GM19324 (cell line): Measurements from ENCODE around the gene MPO.

ENCODE experiments used
- ATAC-seq: cut with Tn5 transposase; IDR thresholded peaks from one replicate; pipeline ENCODE4 v1.9.1; 2021; ENCODE audit warnings: mild to moderate bottlenecking, moderate library complexity; ENCODE audit not compliant: unreplicated experiment, low FRiP score

MPO gene

DNA sequence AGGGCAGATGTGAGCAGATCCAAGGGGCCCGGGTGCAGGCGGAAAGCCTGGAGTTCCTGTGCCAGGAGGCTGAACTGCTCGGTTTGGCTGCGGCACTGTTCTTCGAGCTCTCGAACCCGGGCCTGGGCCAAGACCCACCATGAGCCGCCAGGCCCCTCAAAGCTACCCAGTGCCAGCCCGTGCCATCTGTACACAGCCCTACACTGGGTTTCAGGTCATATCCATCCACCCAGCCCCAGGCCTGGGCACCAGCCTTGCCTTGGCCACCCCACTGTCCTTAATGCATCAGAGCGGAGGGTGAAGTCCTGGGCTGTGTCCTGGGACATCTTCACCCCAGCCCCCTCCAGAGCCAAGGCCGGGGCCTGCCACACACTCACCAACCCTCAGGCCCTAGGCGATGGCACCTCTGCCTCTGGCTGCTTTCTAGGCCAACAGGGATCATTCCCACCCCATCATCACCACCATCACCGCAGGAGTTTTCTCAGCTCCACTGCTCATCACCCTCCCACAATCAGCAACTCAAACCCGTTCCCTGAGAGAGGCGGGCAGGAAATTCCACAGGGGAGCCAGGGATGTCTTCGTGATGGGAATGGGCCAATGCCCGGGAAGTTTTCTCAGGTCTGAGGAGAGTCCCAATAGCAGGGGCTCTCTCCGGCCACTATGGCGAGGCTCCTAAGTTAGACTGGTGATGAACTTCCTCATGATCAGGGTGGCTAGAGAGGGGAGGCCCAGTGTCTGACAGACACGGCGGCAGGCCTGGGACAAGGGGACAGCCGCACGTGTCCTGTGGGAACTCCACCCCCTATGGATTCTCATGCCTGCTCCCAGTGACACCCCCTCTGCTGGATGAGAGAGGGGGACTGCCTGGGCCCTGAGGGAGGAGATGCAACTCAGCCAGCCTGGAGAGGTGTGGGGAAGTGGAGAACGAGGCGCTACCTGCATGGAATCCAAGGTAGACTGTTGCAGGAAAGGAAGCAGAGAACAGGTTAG is 38.7 kb upstream of the MPO start:
- no peak for ATAC-seq

DNA sequence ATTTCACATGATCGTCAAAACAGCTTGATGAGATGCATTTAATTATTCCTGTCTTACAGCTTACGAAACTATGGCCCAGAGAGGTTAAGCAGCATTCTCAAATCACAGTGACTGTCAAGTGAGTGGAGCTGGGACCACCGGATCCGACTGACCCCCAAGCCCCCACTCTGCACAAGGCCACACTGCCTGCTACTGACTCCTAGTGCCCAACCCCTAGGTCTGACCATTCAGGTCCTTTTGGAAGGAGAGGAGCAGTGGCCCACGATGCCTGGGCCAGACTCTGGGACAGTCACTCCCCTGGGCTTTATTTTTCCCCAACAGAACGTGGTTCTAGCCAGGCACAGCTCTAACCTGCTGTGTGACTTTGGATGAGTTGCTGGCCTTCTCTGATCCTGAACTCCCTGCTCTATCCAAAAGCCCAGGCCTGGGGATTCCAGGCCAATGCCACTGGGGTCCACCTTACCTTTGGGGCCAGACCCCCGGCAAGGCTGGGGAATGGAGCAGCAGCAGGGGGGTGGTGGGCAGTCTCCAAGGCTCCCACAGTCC is 38.0 kb upstream of the MPO start:
- ATAC-seq = no peak

DNA sequence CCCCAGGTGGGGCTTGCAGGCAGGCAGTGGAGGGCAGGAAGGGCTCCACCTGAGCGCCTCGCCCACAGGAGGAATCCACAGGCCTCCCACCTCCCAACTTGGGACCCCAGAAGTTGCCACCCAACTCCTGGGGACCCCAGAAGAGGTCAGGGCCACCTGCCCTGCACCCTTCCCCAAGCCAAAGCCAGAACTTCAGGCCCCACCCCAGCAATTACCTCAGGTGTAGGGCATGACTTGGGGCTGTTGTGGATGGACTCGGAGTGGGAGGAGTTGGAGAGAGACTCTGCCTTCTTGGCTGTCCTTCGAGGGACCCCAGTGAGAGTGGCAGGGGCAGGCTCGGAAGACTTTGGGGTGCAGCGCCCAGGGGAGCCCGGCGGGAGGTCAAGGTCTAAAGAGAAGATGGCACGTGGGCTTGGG is 37.3 kb upstream of the MPO start:
- no peak for ATAC-seq

DNA sequence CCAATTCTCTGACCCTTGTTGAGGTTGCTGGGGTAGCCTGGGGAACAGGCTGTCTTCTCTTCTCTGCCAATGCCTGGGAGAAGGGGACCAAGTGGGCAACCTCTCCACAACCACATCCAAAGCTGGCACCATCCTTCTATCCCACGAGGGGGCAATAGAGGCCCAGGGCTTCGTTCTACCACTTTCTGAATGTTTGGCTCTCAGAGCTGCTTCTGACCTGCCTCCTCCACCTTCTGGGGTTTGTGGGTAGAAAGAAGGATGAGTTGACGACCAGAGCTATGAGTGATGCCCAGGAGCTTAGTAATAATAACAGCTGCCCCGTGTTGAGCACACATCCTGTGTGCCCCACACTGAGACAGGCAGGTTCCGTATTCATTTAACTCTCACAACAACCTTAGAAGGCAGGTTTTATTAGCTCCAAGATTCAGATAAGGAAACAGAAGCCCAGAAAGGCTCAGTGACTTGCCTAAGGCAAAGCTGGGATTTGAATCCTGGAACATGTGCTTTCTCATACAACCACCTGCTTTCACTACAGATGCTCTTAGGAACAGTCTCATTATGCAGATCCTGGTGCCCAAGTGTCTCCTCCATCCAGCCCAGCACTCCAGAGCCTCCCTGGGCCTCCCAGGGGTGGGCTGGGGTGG is 36.8 kb upstream of the MPO start:
- ATAC-seq = no peak

DNA sequence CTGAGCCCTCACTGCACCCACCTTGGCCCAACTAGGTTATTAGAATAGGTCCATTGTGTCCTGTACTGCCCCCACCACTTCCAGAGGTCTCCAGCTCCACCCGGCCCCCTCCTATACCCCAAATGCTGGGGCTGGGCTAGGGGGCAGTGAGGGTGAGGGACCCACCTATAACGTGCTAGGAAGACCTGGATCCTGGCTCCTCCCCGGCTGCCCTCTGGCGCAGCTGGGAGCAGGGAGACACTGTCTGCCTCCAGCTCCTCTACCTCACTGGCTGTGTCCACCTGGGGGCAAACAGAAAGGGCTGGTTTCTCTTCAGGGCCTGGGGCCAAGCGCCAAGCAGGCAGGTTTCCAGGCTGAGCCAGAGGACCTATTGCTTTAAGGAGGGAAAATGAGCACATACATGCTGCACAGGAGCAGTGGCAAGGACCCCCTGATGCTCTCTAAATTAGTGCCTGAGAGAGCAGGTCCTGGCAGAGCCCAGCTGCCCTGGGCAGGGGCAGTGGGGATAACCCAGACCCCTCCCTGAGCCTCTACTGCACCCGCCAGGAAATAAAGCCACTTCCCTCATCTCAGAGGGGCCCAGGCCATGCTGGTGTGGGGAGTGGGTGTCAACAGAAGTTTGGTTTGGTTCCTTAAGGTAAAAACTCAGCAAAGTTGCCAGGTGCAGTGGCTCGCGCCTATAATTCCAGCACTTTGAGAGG is 35.7 kb upstream of the MPO start:
- ATAC-seq = no peak

DNA sequence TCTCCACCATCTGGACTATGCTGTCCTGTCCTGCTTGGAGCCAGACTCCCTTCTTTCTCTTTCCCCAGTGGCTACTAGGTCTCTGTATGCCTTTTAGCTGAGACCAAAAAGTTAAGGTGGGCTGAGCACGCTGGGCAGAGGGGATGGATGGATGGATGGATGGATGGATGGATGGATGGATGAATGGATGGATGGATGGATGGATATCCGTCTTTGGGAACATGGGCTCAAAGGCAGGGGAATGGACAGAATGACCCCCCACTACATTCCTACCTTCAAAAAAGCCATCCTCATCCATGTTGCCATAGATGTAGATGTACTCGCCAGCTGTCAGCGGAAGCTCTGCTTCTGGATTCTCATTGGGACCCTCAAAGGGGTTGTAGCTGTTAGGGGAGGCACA is 35.0 kb upstream of the MPO start:
- no peak for ATAC-seq

DNA sequence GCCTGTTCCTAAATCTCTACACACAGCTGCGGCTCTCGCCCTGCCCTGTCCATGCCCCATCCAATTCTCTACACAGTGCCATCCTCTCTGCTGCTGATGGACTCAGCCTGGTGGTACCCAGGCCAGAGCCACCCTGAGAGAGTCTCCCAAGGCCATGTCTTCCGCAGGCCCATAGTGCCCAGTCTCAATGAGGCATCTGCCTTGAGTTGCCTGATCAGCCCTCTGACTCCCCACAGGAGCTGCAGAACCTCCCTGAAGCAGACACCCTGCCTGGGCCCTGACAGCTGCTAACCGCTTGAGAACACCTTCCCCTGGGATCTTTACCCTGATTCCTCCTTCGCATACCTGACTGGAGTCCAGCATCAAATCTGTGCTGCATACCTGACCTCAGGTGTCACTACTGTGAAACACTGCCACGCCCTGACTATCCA is 34.6 kb upstream of the MPO start:
- ATAC-seq = no peak

DNA sequence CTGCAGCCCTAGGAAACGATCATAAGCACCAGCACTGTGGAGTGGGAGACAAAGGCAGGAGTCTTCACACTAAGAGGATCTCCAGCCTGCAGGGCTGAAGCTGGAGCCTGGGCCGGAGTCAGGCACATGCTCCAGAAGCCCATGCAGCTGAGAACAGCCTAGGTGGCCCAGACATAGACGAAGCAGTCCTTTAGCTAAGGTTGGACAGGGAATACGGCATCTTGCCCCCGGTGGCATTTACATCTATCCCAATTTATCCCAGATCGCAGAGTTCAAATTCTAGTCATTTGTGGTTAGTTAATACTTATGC is 33.9 kb upstream of the MPO start:
- no peak for ATAC-seq

DNA sequence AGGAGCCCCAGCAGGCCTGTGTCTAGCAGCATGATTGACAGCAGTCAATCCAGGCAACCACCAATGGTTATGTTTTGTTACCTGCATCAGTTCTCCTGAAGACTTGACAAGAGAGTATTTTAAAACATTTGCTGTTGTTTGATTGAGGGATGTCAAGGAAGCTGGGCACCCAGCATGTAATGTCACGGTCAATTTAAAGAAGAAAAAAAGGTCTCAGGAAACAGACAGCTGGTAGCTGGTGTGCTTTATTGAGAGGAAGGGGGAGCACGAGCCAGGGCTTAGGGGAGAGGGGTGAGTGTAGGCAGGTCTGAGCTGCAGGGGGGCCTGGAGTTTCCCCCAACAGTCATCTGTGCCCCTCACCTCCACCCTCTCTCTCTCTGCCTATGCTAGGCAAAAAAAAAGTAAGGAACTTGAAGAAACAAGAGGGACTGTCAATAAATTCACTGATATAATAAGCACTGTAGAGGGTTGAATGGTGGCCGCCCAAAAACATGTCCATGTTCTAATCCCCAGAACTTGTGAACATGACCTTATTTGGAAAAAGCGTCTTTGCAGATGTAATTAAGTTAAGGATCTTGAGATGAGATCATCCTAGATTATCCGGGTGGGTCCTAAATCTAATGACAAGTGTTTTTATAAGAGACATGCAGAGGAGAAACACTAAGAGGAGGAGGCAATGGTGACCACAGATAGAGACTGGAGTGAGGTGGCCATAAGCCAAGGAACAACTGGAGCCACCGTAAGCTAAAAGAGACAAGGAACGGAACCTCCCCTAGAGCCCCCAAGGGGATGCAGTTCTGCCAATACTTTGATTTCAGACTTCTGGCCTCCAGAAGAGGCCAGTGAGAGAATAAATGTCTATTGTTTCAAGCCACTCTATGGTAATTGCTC is 33.3 kb upstream of the MPO start:
- no peak for ATAC-seq

DNA sequence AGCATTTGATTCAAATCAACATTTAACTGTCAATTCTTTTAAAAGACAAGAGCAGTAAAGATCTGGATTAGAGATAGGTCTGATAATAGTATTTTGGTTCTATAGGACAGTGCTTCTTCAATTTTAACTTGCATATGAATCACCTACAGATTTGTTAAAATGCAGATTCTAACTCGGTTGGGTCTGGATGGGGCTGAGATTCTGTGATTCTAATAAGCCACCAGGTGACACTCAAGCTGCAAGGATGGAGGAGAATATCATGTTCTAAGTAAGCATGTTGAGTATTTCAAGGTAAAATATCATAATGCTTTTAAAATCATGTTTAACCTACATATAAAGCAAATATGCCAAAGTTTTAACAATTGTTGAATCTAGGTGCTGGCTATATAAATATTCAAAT is 32.1 kb upstream of the MPO start:
- ATAC-seq = no peak

DNA sequence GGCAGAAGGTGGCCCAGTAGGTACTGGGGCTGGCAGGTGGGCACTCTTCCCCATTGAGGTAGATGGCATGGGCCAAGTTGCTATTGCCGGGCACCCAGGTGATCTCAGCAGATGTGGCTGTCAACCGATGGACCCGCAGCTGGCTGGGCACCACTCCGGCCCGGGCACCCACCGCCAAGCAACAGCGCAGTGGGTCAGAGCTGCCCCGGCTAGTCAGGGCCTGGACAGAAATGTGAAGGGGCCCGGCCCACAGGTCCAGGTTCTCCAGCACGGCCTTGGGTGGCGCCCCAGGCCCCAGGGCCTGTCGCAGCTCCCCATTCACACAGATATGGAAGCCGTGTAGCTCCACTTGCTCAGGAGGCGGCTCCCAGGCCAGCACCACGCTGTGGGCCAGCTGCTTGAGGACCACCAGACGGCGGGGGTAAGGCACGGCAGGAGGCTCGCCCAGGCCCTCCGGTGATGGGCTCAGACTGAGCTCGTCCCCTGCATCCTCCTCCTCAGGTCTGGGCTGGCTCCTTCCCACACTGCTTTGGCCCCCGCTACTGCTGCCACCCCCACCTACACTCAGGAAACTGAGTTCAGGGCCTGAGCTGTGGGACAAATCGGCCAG is 31.4 kb upstream of the MPO start:
- no peak for ATAC-seq

DNA sequence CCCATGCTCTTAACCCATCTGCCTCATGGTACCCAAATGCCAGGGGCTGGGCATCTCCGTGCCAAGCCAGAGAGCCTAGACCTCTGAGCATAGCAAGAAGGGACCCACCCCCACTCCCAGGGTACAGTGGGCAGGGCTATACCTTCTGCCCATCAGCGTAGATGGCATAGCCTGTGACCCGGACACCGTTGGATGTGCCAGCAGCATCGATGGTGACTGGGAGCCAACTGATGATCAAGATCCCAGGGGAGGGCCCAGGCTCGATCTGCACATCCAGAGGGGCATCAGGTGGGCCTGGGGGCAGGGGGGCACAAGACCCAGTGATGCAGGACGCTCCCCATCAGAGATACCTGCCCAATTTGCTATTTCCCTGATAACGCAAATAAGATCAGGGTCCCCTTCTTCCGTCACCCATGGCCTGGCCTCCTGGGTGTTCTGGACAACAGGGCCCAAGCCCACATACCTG is 30.7 kb upstream of the MPO start:
- no peak for ATAC-seq

DNA sequence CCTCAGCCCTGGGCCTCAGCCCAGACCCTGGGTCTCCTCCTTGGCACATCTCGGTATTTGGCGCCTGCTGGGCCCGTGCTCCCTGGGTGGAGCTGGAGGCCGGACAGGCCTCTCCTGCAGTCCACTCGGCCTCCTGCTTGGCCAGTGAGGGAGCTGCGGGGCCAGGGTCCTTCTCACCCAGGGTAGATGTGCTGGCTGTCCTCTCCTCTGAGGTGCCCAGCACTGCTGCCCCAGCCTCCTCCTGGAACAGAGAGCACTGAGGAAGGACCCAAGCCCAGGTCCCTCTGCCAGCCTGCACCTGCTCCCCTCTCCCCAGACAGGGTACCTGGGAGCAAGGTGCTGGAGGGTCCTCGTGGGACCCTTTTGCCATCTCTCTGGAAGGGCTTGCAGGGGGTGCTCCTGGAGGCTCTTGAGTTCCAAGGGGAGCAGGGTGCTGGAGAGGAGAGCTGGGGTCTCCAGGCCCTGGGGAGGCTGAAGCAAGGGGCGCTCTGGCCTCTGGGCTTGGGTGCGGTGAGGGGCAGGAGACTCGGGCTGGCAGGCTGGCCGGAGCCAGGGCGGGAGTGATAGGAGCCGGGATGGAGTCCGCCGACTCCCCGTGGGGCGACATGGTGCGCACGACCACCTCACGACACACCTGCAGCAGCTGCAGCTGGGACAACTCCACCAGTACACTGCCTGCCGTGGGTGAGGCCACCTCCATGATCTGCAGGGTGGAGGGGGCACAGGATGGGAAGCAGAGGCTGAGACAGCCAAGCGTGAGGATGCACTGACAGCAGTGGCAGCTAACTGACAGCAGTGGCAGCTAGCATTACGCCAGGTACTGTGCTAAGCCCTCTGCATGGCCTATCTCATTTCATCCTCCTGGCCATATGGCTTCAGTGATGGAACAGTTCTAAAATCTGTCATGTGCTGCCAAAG is 30.0 kb upstream of the MPO start:
- ATAC-seq = no peak

DNA sequence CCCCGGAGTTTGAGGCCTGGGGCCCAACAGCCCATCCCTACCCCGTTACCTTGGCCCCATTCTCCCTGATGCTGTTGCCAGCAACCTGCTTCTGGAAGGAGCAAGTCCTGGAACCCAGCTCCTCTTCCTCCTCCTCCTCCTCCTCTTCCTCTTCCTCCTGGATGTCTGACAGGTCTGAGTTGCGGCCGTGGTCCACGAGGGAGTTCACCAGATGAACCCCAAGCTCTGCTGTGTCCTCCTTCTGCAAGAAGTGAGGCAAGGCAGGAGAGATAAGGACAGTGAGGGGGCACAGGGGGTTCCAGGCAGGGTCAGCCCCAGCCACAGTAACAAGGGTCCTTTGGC is 29.2 kb upstream of the MPO start:
- no peak for ATAC-seq

DNA sequence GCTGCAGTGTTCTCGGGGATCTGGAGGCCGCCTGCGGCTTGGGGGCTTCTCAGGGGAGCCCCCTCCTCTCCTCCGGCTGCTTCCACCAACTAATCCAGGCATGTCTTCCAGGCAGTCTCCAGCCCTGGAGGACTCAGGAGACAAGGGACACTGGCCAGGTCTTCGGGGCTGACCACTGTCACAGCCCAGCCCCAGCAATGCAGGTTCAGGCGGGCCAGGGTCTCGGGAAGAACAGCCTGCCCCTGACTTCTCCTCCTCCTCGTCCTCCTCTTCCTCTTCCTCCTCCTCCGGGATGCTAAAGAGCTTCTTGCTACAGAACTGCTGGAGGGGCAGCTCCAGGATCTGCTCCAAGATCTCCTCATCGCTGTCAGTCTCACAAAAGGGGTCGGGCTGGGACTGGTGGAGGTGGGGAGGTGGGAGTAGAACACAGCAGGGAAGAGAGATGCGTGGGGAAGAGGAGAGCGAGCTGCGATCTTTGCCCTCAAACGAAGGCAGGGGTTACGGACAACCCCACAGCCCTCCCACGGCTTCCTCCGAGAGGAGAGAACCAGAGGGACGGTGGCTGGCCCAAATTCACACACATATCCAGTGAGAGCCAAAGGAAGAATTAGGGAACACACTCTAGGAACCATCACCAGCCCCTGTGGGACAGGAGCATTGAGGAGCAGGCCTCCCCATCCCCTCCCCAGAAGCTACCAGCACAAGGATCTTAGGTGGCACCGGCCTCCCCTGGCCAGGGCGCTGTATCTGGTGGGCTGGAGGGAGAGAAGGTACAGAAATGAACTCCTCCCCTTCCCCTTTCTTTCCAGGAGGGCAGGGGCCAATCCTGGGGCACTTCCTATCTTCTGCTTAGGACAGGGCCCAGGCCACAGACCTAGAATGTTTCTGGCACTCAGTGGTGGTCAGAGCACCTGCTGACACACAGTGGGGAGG is 28.5 kb upstream of the MPO start:
- no peak for ATAC-seq

DNA sequence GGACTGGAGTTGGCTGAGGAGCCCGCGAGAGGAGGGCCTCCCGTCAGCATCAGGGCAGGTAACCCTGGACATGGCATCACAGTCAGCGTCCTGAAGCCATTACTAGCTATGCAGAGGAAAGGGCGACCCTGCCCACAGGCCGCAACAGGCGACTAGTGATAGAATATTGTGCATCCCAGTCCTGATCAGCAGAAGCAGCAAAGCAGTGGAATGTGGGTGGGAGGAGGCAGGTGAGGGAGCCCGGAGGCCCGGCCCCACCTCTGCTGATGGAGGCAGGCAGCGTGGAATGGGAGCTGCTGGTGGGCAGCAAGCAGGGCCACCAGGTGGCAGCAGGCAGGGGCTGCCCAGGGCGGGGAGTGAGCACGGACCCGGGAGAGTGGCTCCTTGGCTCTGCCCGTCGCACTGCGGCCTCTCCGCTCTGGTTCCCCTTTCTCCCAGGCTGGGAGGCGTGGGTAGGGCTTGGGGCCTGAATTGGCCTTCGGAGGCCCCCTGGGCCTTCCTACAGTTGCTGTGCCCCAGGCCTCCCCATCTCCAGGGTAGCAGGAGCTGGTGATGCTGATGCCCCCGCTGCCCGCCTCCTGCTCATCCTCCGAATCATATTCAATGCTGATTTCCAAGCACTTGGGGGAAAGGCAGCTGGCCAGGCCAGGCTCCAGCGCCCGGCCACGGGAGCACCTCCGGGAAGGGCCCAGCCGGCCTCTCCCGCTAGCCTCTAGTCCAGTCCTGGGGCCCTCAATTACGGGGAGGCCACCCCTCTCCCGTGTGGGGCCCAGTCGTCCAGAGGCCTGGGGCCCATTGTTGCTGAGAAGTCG is 27.6 kb upstream of the MPO start:
- ATAC-seq = no peak
